Endodermal cell (in vitro differentiated cells): ENCODE data around the gene ANKRD37. TPM values are rescaled to one million over a fixed set of nuclear protein-coding genes. Genes with fewer than 3 reads are reported as not detected.

ENCODE experiments used
- DNase-seq: peaks from one replicate; pipeline ENCODE4 v3.0.0-alpha.2; 2017
- H3K27ac ChIP-seq: 2 replicates; pipeline ENCODE4 v1.5.1; 2013; ENCODE audit warnings: mild to moderate bottlenecking, low read depth, low read length, moderate library complexity
- H3K27me3 ChIP-seq: 2 replicates; pipeline ENCODE4 v1.6.1; 2013; ENCODE audit warnings: mild to moderate bottlenecking, low read length, moderate library complexity; ENCODE audit not compliant: insufficient read depth, control insufficient read depth, poor library complexity, severe bottlenecking
- H3K36me3 ChIP-seq: 2 replicates; pipeline ENCODE4 v1.7.0; 2013; ENCODE audit warnings: mild to moderate bottlenecking, low read length, moderate library complexity; ENCODE audit not compliant: control insufficient read depth, insufficient read depth
- H3K4me1 ChIP-seq: one replicate; pipeline ENCODE4 v1.7.0; 2013; ENCODE audit warnings: low read length; ENCODE audit not compliant: control insufficient read depth, insufficient read depth
- H3K4me3 ChIP-seq: 2 replicates; pipeline ENCODE4 v1.5.1; 2013; ENCODE audit warnings: mild to moderate bottlenecking, low read length, moderate library complexity
- H3K9ac ChIP-seq: 2 replicates; pipeline ENCODE4 v1.6.1; 2013; ENCODE audit warnings: mild to moderate bottlenecking, low read length, moderate library complexity; ENCODE audit not compliant: poor library complexity, severe bottlenecking; ENCODE audit errors: extremely low read depth
- H3K9me3 ChIP-seq: 2 replicates; pipeline ENCODE4 v1.6.1; 2013; ENCODE audit warnings: mild to moderate bottlenecking, low read length, moderate library complexity; ENCODE audit not compliant: control insufficient read depth
- H3K27ac Mint-ChIP-seq: 2 replicates; pipeline ENCODE4 v1.8.0; 2020; ENCODE audit warnings: mixed read lengths
- H3K27me3 Mint-ChIP-seq: 2 replicates; pipeline ENCODE4 v1.8.0; 2021; ENCODE audit warnings: mild to moderate bottlenecking, mixed read lengths; ENCODE audit not compliant: insufficient read depth
- H3K36me3 Mint-ChIP-seq: 2 replicates; pipeline ENCODE4 v1.8.0; 2020; ENCODE audit warnings: low read depth, mixed read lengths
- H3K4me1 Mint-ChIP-seq: 2 replicates; pipeline ENCODE4 v1.8.0; 2020; ENCODE audit warnings: mixed read lengths
- H3K4me3 Mint-ChIP-seq: 2 replicates; pipeline ENCODE4 v1.8.0; 2020; ENCODE audit warnings: mild to moderate bottlenecking, moderate library complexity, mixed read lengths
- H3K9me3 Mint-ChIP-seq: 2 replicates; pipeline ENCODE4 v1.8.0; 2020; ENCODE audit warnings: mild to moderate bottlenecking, mixed read lengths
- CTCF ChIP-seq: fragments of 200-600 bp; sonication (generic); conservative IDR thresholded peaks from 2 replicates; pipeline ENCODE4 v1.5.0; 2021; ENCODE audit warnings: antibody characterized with exemption, mild to moderate bottlenecking
- WGBS, 2 experiments: methylation state at CpG; one replicate each; pipeline versions ENCODE4 v1.1.5 to v1.1.7; 2013; ENCODE audit warnings: missing lambda C conversion rate in 2 of 2, mixed read lengths in 1 of 2; ENCODE audit not compliant: insufficient coverage in 1 of 2, insufficient read length in 1 of 2; 5-methylcytosine and 5-hydroxymethylcytosine counted together
- total RNA-seq, 2 donors: library from RNA; stranded (reverse); fragmentation: NEBNext Ultra II Directional in 1 of 2; extraction: Animal tissue kit (Norgen Biotek cat#: 25700) in 1 of 2; gene quantifications; 2 replicates in 1 of 2; 3 replicates in 1 of 2; pipeline ENCODE4 v1.2.1, GENCODE V29; 2021

ANKRD37 gene
- total RNA-seq, 2 donors from 2014 or later: 0.95 to 1.3 TPM

GRCh38 chr4:185445209-185445608 is 48.6 kb downstream of the ANKRD37 start:
- Mint-ChIP-seq H3K36me3 (no peaks in the 10 kb centered on the region), H3K27ac (no peak overlapping the region), H3K27me3 (peaks cover under 1% of the 10 kb centered on the region), H3K9me3 (no peaks in the 10 kb centered on the region), H3K4me1 (no peaks in the 10 kb centered on the region), H3K4me3 (no peak overlapping the region)
- Histone ChIP-seq H3K9ac (no peak overlapping the region), H3K27me3 (no peaks in the 10 kb centered on the region), H3K9me3 (no peaks in the 10 kb centered on the region), H3K4me3 (no peak overlapping the region), H3K36me3 (no peaks in the 10 kb centered on the region), H3K27ac (no peak overlapping the region), H3K4me1 (no peaks in the 10 kb centered on the region)
- DNase-seq: no peak
- 92% methylated on average over 2 of the region's 2 CpGs; no CpG with 5 or more reads in 1 of the 2 experiments for WGBS, 2 experiments
- no peak for TF ChIP-seq CTCF

Other genes with a start within 250 kb of the ANKRD37 start
- 10 to 100 TPM; 33.8 to 41.6 TPM for gene CFAP97, start 192.8 kb upstream of the ANKRD37 start, total RNA-seq
- 10 to 100 TPM; 21.4 to 26.0 TPM for gene SNX25, start 187.2 kb upstream of the ANKRD37 start, total RNA-seq
- under 1 TPM in 1 of 2 donors, not detected in 1; 0.15 TPM for gene LRP2BP, start 917 bp upstream of the ANKRD37 start, total RNA-seq
- 10 to 100 TPM; 23.3 to 24.7 TPM for gene UFSP2, start 29.1 kb downstream of the ANKRD37 start, total RNA-seq
- under 1 TPM; 0.26 to 0.80 TPM for gene CCDC110, start 74.9 kb downstream of the ANKRD37 start, total RNA-seq
- 10 to 100 TPM in 1 of 2 donors, 1 to 10 TPM in 1; 4.3 to 11.0 TPM for gene PDLIM3, start 138.7 kb downstream of the ANKRD37 start, total RNA-seq